ENCODE measurements around the gene SLF2.
"Not testable (repeated sequence)": the region's sequence is repeated elsewhere in the genome, so short reads cannot be mapped to it uniquely, and the experiment has no call there.

SLF2 gene

GRCh38 chr10:100878291-100878910 lies 34.4 kb upstream of the SLF2 start:
- DNase-seq: peak; percentile 22

DNA sequence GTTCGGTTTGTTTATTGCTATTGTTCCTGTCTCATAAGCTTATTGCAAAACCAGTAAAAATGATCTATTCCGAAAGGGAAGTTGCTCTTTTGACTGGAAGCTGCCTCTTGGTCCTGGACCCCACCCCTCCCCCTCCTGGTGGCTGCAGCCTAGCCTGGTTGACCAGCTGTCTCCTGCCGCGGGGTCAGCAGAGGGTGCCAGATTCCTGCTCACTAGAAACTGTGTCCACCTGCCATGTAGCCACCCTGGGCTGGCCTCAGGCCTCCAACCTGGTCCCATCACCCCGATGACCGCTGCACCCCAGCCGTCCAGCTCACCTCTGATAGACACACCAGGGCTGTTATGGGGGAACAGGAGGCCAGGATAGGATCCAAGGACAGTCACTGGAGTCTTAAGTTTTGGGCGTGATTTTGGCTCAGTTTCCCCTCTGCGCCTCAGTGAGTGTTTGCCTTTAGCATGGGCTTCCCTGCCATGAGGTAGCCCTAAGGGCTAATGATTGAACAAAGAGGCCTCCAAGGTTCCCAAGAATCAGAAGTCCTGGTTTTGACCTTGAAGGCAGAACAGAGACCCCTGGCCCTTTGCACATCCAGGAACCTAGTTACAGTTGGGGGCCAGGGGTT lies 32.9 kb upstream of the SLF2 start:
- no peak for DNase-seq

DNA sequence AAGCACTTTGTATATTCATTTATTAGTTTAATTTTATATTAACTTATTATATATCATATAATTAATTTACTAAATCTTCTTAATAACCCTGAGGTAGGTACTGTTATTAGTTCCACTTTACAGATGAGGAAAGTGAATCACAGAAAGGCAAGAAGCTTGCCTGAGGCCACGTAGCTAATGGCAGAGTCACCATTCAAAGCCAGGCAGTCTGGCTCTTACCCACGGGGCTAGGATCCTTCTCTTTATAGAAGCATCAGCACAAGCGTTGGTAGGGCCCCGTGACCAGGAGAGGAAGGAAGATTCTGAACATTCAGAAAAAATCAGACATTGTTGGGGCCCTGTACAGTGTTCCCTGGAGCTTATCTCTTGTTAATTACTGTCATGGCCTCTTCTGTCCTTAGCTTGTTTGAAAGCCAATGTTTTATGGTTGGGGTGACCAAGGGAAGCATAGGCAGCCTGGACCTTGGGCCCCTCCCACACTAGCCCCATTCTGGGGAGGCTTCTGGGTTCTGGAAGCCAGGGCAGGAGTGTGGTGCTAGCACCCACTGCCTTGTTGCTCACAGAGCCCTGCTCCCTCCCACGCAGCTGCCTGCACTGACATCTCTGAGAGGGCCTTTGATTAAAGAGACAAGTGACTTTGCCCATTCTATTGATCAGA lies 31.1 kb upstream of the SLF2 start:
- DNase-seq: no peak

GRCh38 chr10:100882252-100882651 lies 30.5 kb upstream of the SLF2 start:
- no peak for DNase-seq

DNA sequence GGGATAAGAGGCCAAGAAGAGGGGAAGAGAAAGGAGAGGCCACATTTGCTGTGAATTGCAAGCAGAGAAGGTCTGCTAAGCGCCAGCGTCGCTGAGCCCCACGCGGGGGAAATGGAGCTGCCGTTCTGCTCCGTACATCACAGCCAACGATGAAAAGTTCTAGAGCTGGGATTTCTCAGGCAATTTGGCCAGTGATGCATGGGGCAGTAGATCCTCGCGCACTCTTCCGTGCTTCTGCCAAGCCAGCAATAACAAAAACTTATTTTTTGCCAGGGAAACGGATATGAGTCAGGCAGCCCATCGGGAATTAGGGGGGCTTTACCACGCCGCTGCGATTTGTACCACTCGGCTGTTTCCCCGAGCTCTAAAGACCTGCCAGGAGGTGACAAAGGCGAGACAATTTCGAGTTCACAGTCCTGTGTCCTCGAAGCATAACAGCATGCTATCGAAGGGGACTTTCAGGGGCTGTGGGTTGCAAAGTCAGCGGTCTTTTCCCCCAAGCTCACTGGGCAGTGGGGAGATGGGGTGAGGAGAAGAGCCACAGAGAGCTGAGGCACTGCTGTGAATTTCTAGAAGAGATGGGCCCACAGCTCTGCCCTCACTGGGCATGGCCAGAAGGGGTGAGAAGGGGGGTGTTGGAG lies 30.0 kb upstream of the SLF2 start:
- DNase-seq: no peak

- DNase-seq: no peak
Observed at GRCh38 chr10:100883312-100883821, 29.4 kb upstream of the SLF2 start.

DNA sequence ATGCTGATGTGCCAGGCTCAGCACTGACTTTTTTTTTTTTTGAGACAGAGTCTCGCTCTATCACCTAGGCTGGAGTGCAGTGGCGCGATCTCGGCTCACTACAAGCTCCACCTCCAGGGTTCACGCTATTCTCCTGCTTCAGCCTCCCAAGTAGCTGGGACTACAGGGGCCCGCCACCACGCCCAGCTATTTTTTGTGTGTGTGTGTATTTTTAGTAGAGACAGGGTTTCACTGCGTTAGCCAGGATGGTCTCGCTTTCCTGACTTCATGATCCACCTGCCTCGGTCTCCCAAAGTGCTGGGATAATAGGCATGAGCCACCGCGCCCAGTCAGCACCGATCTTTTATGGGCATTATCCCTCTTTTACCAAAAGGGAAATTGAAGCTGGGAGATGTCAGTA lies 27.2 kb upstream of the SLF2 start:
- not testable (repeated sequence) for DNase-seq

GRCh38 chr10:100886091-100886490 lies 26.7 kb upstream of the SLF2 start:
- no peak for DNase-seq

- no peak for DNase-seq
Observed at GRCh38 chr10:100886521-100886920, 26.2 kb upstream of the SLF2 start.

- DNase-seq: no peak
Observed at GRCh38 chr10:100886963-100887362, 25.8 kb upstream of the SLF2 start.

GRCh38 chr10:100887761-100888296 lies 24.9 kb upstream of the SLF2 start:
- no peak for DNase-seq

DNA sequence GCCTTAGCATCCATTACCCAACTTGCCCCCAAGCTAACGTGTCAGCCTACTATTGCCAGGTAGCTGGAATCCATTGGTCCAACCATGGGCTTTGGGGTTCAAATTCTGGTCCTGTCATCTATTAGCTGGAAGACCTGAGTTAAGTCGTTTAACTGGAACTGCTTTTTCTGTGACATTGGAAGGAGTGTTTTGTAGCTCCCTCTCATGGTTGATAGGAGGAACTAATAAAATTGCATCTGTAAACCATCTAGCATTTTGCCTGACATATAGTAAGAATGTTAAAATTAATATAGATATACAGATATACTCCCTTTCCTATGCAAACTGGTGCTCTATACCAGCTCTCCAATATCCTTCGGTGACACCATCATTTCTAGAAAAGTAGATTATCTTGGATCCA lies 23.8 kb upstream of the SLF2 start:
- DNase-seq: no peak

DNA sequence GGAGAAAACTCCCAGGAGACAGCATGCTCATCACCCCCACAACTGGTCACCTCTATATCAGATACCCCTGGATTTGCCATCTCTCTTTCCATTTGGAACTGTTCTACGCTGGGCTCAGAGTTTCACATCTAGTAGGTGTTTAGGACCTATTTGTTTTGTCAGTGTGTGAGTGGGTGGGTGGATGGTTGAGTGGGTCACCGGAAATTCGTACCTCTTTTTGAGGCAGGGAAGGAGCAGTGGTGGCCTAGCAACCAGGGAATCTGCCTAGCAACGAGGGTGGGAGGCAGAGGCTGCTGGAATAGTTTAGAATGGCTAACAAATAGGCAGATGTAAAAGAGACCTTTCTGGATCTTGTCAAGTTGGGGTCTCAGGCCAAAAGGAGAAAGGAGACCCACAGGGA lies 23.2 kb upstream of the SLF2 start:
- DNase-seq: no peak

- no peak for DNase-seq
Observed at GRCh38 chr10:100890141-100890672, 22.6 kb upstream of the SLF2 start.

DNA sequence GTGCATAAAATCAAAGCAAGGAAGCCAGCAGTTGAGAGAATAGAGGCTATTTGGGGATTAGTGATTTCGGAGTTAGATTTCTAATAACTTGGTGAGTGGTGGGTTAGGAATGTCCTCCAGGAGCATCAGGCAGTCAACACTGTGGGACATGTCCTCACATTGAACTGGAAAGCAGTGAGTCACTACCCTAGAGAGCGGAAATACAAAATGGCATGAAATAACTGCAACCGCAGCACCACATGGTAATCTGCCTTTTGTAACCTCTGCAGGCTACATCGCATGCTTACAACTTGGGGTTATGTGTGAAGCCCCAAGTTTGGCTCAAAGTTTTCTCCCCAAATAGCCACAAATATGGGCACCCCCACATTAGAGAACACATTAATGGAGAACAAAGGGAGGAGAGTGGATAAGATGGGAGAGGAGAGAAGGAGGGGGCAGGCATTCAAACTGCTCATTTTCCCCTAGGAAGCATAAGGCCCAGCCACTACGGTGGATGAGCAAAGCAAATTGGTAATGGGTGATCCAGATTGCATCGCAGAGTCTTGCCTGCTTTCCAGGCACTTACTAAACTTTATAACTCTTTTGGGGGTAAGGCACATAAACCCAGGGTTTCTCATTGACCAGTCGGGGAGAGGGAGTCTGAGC lies 22.0 kb upstream of the SLF2 start:
- no peak for DNase-seq

- no peak for DNase-seq
Observed at GRCh38 chr10:100894033-100894432, 18.7 kb upstream of the SLF2 start.

DNA sequence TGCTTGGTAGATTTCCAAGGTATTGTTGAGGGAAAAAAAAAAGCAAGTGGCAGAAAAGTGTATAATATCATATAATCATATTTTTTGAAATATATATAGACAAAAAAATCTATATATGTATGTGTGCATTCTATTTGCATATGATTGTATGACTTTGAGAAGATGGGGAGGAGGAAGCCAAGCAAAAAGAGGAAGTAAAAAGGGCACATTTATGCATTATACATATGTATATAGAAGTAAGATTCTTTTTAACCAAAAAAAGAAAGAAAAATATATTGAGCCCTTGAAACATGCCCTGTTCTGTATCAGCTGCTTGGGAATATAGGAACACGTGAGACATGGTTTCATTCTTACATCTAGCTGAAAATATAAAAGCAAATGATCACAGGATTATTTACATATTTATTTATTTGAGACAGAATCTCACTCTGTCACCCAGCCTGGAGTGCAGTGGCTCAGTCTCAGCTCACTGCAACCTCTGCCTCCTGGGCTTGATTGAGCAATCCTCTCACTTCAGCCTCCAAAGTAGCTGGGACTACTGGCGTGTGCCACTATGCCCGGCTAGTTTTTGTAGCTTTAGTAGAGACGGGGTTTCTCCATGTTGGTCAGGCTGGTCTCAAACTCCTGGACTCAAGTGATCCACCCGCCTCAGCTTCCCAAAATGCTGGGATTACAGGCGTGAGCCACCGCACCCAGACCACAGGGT lies 18.0 kb upstream of the SLF2 start:
- DNase-seq: no peak

- DNase-seq: no peak
Observed at GRCh38 chr10:100895346-100895745, 17.4 kb upstream of the SLF2 start.

DNA sequence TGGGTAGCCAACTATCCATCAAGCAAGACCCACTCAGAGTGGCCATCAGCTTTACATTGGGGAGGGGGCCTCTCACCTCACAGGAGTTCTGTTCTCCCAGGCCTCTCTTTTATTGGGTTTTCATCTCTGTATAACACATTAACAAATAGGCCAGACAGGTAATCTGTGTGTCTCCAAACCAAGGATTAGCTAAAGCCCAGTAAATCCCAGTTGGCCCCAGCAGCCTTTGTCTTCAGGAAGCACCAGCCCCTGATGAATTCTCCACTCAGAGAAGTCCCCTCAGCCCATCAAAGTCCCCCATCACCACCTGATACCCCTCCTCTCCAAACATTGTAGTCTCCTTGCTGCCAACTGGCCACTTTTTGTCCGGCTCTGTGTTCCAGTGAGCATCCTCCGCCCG lies 16.9 kb upstream of the SLF2 start:
- DNase-seq: no peak

DNA sequence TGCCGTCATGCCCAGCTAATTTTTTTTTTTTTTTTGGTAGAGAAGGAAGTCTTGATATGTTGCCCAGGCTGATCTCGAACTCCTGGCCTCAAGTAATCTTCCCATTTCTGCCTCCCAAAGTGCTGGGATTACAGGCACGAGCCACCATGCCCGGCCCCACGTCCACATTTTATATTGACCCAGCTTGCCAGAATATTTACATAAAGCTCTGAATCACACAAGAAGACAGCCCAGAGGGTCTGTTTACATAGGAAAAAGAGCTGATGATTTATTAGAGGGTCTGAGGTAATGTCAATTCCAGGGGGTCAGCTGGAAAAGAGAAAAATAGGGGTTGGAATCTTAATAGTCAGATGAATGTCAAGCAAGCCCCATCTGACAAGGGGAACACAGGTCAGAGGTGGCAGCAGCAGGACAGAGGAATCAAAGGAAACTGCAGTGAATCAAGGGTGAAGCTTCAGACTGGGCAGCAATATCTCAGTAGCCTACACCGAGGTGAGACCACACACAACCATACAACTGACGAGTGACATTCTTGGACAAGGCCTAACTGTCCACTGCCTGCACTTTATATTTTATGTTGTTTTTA lies 15.8 kb upstream of the SLF2 start:
- no peak for DNase-seq

- DNase-seq: no peak
Observed at GRCh38 chr10:100897976-100898375, 14.8 kb upstream of the SLF2 start.

GRCh38 chr10:100899171-100899570 lies 13.6 kb upstream of the SLF2 start:
- DNase-seq: no peak
